ENCODE results near the gene CCN5.
"Not testable (repeated sequence)": the region's sequence is repeated elsewhere in the genome, so short reads cannot be mapped to it uniquely, and the experiment has no call there.

The CCN5 gene, protein sequence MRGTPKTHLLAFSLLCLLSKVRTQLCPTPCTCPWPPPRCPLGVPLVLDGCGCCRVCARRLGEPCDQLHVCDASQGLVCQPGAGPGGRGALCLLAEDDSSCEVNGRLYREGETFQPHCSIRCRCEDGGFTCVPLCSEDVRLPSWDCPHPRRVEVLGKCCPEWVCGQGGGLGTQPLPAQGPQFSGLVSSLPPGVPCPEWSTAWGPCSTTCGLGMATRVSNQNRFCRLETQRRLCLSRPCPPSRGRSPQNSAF

GRCh38 chr20:44714701-44715498 lies at the start of gene CCN5:
TSS of gene CCN5 (plus strand) at chr20:44715369. CDS start at chr20:44715391, 22 bp downstream.
- DNase-seq: peak; percentile 53

DNA sequence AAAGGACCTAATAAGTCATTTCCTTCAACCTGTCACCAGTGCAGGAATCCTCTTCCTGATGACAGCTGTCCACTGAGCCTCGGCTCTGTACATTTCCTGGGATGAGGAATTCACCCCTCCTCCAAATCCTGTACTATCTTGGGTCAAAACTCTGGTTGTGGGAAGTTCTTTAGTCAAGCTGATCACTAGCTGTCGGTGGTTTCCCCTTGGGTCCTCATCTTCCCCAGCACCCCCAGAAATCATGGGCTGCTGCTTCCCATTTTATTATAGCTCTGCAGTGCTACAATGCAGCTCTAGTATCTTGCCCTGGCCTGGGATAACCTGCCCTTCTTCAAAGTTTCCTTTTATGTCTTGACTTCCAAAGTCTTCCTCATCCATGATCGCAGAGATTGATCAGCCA lies 49.1 kb upstream of the CCN5 start:
- DNase-seq: no peak

GRCh38 chr20:44670851-44671250 lies 44.3 kb upstream of the CCN5 start:
- not testable (repeated sequence) for DNase-seq

DNA sequence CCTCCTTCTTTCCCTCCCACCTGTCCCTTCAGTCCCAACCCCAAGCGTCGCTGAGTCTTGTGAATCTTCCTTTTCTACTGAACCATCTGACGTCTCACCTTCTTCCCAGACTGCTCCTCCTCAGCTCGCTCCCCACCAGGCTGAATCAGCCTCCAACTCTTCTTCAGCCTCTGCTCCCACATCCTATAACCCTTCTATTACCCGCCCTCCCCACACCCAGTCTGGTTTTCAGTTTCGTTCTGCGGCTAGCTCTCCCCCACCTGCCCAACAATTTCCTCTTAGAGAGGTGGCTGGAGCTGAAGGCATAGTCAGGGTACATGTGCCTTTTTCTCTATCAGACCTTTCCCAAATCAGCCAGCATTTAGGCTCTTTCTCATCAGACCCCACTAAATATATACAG lies 43.6 kb upstream of the CCN5 start:
- DNase-seq: not testable (repeated sequence)

DNA sequence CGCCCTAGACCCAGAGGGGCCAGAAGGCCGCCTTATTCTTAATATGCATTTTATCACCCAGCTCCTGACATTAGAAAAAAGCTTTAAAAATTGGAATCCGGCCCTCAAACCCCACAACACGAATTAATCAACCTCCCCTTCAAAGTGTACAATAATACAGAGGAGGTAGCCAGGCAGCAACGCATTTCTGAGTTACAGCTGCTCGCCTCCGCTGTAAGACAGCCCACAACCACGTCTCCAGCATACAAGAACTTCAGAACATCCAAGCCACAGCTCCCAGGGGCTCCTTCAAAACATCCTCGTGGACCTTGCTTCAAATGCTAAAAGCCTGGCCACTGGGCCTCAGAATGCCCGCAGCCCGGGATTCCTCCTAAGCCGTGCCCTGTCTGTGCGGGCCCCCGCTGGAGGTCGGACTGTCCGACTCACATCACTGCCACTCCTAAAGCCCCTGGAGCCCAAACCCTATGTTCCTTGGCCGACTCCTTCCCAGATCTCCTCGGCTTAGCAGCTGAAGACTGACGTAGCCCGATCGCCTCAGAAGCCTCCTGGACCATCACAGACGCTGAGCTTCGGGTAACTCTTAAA lies 42.8 kb upstream of the CCN5 start:
- not testable (repeated sequence) for DNase-seq

- DNase-seq: no peak
Measured at GRCh38 chr20:44678242-44678641, 36.9 kb upstream of the CCN5 start.

DNA sequence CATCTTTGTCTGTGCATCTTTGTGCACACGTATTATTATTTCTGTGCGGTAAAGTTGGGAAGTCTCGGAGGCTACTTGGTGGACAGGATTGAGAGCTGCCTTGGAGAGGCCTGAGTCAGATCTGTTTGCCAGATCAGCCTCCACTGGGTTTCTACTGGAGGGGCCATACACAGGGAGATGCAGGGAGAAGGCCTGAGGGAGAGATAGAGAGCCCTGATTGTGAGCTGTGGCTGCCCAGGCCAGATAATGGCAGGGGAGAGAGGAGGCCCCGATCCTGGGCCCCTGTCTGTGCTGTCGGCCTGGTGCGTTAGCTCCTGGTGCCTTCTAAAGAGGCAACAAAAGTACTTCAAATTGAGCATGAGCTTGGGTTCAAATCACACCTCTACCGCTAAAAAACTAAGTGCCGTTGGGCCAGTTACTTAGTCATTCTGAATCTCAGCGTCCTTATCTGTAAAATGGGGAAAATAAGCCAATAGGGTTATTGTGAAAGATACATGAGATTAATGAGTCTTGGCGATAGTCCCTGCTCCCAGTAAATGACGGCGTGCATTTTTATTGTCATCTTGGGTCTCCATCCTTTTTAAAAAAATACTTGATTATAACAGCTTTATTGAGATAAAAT lies 36.1 kb upstream of the CCN5 start:
- no peak for DNase-seq

- no peak for DNase-seq
Measured at GRCh38 chr20:44681796-44682566, 33.2 kb upstream of the CCN5 start.

DNA sequence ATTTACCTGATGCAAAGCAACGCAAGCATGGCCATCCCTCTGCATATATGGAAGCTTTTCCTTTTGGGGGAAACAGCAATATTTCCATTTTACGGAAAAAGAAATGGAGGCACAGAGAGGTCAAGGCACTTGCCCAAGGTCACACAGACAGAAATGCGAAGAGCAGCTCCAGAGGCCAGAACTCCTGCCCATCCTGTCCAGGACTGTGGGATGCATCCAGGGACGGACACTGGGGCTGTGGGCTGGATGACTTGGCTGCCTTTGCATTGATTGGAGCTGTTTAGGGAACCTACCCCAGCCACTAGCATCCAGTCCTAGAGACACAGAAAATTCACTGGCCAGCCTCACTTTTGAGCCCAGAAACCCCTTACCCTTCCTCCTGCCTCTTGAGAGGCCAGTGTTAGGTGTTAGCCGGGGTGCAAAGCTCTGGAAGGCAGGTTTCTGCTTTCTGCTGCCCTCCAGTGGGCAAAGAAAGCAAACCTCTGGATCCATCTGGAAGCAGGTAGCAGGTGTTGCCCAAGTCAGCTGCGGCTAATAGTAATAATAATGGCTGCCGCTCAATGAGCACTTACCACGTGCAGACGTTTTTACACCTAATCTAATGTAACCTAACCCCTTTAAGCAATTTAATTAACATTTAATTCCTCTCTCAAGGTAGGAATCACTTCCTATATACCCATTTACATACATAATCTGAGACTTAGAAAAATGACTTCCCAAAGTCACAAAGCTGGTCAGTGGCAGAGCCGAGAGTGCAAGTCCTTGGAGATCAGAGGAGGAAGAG lies 31.7 kb upstream of the CCN5 start:
- DNase-seq: peak; percentile 68

GRCh38 chr20:44684047-44684967 lies 30.9 kb upstream of the CCN5 start:
- DNase-seq: no peak

- DNase-seq: no peak
Measured at GRCh38 chr20:44686934-44687333, 28.2 kb upstream of the CCN5 start.

GRCh38 chr20:44688053-44688625 lies 27.0 kb upstream of the CCN5 start:
- DNase-seq: no peak

GRCh38 chr20:44689809-44690208 lies 25.4 kb upstream of the CCN5 start:
- no peak for DNase-seq

DNA sequence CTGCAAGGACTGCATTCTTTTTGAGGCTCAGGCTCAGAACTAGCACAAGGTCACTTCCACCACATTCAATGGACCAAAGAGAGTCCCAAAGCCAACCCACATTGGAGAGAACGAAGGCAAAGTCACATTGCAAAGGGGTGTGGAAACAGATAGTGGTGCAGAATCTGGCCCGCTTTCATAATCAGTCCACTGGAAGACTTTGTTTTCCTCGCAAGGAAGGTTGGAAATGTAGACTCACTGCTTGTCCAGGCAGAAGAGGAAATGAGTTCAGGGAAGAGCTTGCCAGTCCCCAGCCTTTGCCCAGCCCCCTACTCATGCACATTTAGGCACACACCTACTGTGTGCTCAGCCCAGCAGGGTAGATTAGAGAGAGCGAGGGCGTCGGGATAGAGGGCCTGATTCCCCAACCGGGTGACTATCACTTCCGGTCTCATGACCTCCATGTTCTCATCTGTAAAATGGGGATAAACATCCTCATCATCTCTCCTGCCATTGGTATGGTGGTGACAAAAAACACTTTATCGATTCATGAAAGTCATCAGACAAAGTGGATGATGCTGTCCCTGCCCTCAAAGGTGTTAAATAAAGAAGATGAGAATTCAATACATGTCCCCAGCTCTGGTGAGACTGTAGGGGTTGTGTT lies 24.3 kb upstream of the CCN5 start:
- DNase-seq: no peak

GRCh38 chr20:44691424-44692423 lies 23.4 kb upstream of the CCN5 start:
- DNase-seq: no peak

DNA sequence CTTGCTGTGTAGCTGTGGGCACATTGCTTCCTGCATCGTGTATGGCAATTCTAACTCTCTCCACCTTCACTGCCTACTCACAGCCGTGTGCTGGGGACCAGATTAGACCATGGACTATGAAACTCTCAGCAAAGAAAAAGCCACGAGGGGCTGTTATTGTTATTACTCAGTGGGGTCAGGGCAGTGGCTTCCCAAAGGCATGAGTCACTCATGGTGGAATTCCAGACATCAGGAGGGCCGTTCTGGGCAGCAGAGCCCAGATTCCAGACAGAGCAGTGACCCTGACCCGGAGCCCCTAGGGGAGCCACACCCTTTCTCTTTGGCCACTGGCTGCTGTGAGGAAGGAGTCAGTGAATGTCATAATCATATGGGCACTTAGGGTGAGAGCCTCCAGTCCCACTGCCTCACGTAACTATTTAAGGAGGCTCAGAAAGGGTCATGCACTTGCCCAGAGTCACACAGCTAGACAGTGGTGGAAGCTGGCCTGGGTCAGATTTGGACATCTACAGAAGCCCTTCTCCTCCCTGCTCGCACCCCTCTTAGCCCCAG lies 22.2 kb upstream of the CCN5 start:
- DNase-seq: no peak

DNA sequence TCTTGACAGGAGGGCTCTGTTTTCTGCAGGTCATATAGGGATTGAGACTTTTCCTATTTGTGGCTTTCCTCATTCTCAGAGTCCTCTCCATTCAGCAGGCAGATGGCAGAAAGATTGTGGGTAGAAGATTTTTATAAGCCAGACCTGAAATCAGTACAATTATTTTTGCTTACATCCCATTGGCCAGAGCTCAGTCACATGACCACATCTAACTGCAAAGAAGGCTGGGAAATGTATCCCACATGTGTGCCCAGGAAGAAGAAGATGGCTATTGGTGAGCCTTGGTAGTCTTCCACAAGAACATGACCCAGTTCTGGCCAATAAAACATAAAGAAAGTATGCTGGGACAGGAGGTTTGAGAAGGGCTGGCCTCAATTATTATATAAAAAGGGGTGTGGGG lies 21.5 kb upstream of the CCN5 start:
- DNase-seq: no peak

DNA sequence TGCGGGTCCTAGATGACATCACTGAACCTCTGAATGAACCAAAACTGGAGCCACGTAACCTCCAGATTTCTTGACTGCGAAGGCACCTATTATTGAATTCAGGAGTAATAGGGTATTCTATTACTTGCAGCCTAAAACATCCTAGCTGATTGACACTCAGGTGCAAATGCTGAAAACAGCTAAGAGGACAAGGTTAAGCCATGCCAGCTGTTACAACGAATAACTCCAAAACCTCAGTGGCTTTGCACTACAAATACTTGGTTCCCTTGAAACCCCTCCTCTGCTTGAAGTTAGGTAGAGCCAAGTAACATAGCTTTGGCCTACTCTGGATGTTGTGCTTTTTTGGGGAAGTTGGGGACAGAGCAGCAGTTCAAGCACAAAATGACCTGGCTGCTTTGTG lies 21.0 kb upstream of the CCN5 start:
- no peak for DNase-seq

All from NCI-H1092 (cell line).